GM12878 (cell line): ENCODE results near the gene MAP3K1. TPM values are rescaled to one million over a fixed set of nuclear protein-coding genes. Genes with fewer than 3 reads are reported as not detected.

Experiments used
- ATAC-seq: fragments of 200-7000 bp; cut with Tn5 transposase; 3 replicates; pipeline ENCODE4 v1.9.1; 2020; ENCODE audit warnings: mild to moderate bottlenecking, moderate library complexity
- BruUV-seq: library from RNA; stranded (reverse); fragments of 400-500 nt; replicated peaks from 2 replicates; lab custom pipeline; 2021; lab: Mats Ljungman, UMichigan
- CTCF ChIA-PET: fragments of 300-600 bp; sonication (Branson Sonifier 250); formaldehyde crosslinking; extraction: SDS; loops from one replicate; lab custom pipeline; 2021; ENCODE audit warnings: inconsistent platforms; lab: Yijun Ruan, JAX
- POLR2A ChIA-PET: fragments of 350-600 bp; formaldehyde crosslinking; extraction: SDS; loops from one replicate; lab custom pipeline; 2021; ENCODE audit warnings: inconsistent platforms; lab: Charles Lee
- RAD21 ChIA-PET: fragments of 300-600 bp; sonication (Branson Sonifier 250); formaldehyde crosslinking; loops from one replicate; lab custom pipeline; 2023; ENCODE audit warnings: antibody characterized with exemption; ENCODE audit not compliant: unreplicated experiment; lab: Charles Lee
- SMC1A ChIA-PET: fragments of 300-600 bp; sonication (Branson Sonifier 250); formaldehyde crosslinking; loops from one replicate; lab custom pipeline; 2023; ENCODE audit not compliant: unreplicated experiment, uncharacterized antibody; lab: Charles Lee
- DNase-seq: peaks from one replicate; pipeline ENCODE4 v3.0.0-alpha.2; 2011; ENCODE audit warnings: low read depth, low spot score
- FAIRE-seq: peaks from 3 replicates; lab custom pipeline; 2011; peaks lifted over from hg19 to GRCh38; lab: Jason Lieb, UNC
- H2AFZ ChIP-seq: 2 replicates; pipeline ENCODE4 v1.6.0; 2011; ENCODE audit warnings: low read depth, low read length, control low read depth; ENCODE audit not compliant: control insufficient read depth
- H3K27ac ChIP-seq: 2 replicates; pipeline ENCODE4 v1.5.1; 2011; ENCODE audit warnings: control low read depth; ENCODE audit not compliant: control insufficient read depth, insufficient read depth
- H3K27me3 ChIP-seq, 2 experiments: replicated peaks in 1 of 2; 2 replicates each; pipeline versions ENCODE4 v1.6.0 to v1.6.1; 2011; ENCODE audit warnings: low read length in 1 of 2; ENCODE audit not compliant: control insufficient read depth in 2 of 2, insufficient read depth in 2 of 2
- H3K36me3 ChIP-seq, 2 experiments: 2 replicates each; pipeline ENCODE4 v1.5.1; 2011; ENCODE audit warnings: low read length in 1 of 2; ENCODE audit not compliant: control insufficient read depth in 2 of 2, insufficient read depth in 2 of 2
- H3K4me1 ChIP-seq: 2 replicates; pipeline ENCODE4 v1.6.1; 2011; ENCODE audit warnings: mild to moderate bottlenecking, low read length, moderate library complexity, mixed read lengths; ENCODE audit not compliant: control insufficient read depth, insufficient read depth
- H3K4me2 ChIP-seq: 2 replicates; pipeline ENCODE4 v1.6.0; 2011; ENCODE audit warnings: control low read depth; ENCODE audit not compliant: control insufficient read depth, insufficient read depth
- H3K4me3 ChIP-seq: fragments of 200-600 bp; sonication (generic); 2 replicates; pipeline ENCODE4 v1.5.1; 2016
- H3K79me2 ChIP-seq: 2 replicates; pipeline ENCODE4 v1.6.0; 2011; ENCODE audit warnings: low read length; ENCODE audit not compliant: control insufficient read depth, insufficient read depth
- H3K9ac ChIP-seq: 2 replicates; pipeline ENCODE4 v1.8.0; 2011; ENCODE audit warnings: low read length, control low read depth, mixed read lengths; ENCODE audit not compliant: control insufficient read depth, insufficient read depth
- H3K9me3 ChIP-seq: replicated peaks from 3 replicates; pipeline ENCODE4 v1.5.1; 2011; ENCODE audit warnings: mild to moderate bottlenecking, low read length; ENCODE audit not compliant: control insufficient read depth, insufficient read depth
- H4K20me1 ChIP-seq: 2 replicates; pipeline ENCODE4 v1.6.0; 2011; ENCODE audit not compliant: control insufficient read depth, insufficient read depth
- FOXK2 ChIP-seq: fragments of 450-650 bp; IDR thresholded peaks from 2 replicates; pipeline ENCODE4 v1.6.1; 2017; ENCODE audit warnings: mild to moderate bottlenecking, moderate library complexity
- IKZF1 ChIP-seq: fragments of 450-650 bp; conservative IDR thresholded peaks from 2 replicates; pipeline ENCODE4 v1.6.1; 2017; ENCODE audit warnings: antibody characterized with exemption, mild to moderate bottlenecking
- KAT2A ChIP-seq: conservative IDR thresholded peaks from 2 replicates; pipeline ENCODE4 v1.6.1; 2011; ENCODE audit warnings: low read depth, low read length; ENCODE audit not compliant: control insufficient read depth
- MTA3 ChIP-seq: IDR thresholded peaks from 2 replicates; pipeline ENCODE4 v1.6.1; 2012; ENCODE audit warnings: low read length, inconsistent platforms, borderline replicate concordance
- MXI1 ChIP-seq: fragments of 150-350 bp; IDR thresholded peaks from 2 replicates; pipeline ENCODE4 v1.6.1; 2011; ENCODE audit warnings: low read depth, mild to moderate bottlenecking, inconsistent platforms, low read length, improper control_type of control experiment
- POLR2AphosphoS2 ChIP-seq: IDR thresholded peaks from 2 replicates; pipeline ENCODE4 v1.6.1; 2011; ENCODE audit warnings: low read depth, mild to moderate bottlenecking, low read length, improper control_type of control experiment, moderate library complexity
- ZNF24 ChIP-seq: fragments of 450-650 bp; IDR thresholded peaks from 2 replicates; pipeline ENCODE4 v1.6.1; 2017; ENCODE audit warnings: antibody characterized with exemption, mild to moderate bottlenecking
- WGBS: methylation state at CpG from one replicate; pipeline ENCODE4 v1.1.6; 2016; ENCODE audit warnings: low lambda C conversion rate; ENCODE audit not compliant: insufficient replicate concordance, insufficient coverage; ENCODE audit errors: missing lambda C conversion rate; 5-methylcytosine and 5-hydroxymethylcytosine counted together
- in situ Hi-C: fragments of 300-500 bp; cut with MboI; formaldehyde crosslinking; loops from 9 replicates; pipeline ENCODE4 v1.14.3; 2018; ENCODE audit warnings: mixed read lengths
- intact Hi-C: fragments of 100-400 bp; cut with micrococcal nuclease; formaldehyde crosslinking; loops from one replicate; pipeline ENCODE4 v1.14.2; 2022; ENCODE audit not compliant: unreplicated experiment
- polyA plus RNA-seq, 11 experiments: library from polyadenylated mRNA; depleted of rRNA in 4 of 11; unstranded in 6 of 11; stranded (reverse) in 5 of 11; fragments of >200 nt; fragmentation: Nextera tagmentation in 4 of 11; fragmentation: Illumina TruSeq in 1 of 11; extraction: Ambion mirVana in 4 of 11; extraction: Trizol in 1 of 11; gene quantifications; 1 replicate in 1 of 11; 2 replicates in 10 of 11; pipeline versions ENCODE4 v1.2.1 to v1.2.3, GENCODE V29; 2011 to 2016; ENCODE audit warnings: inconsistent platforms in 2 of 11, missing spikeins in 2 of 11, low read depth in 1 of 11
- total RNA-seq, 4 experiments: library from RNA; depleted of rRNA in 3 of 4; stranded (reverse); fragments of >200 nt in 3 of 4; fragmentation: Illumina TruSeq in 1 of 4; extraction: Trizol in 1 of 4; gene quantifications; 2 replicates each; pipeline versions ENCODE4 v1.2.1 to v1.2.3, GENCODE V29; 2013 to 2021
- TF ChIP-seq, protein P1 (sequence below): IDR thresholded peaks from 2 replicates; pipeline ENCODE4 v1.6.1; 2011; ENCODE audit warnings: low read depth, mild to moderate bottlenecking, low read length, moderate library complexity, borderline replicate concordance; ENCODE audit errors: extremely low read depth
- TF ChIP-seq, protein P2 (sequence below): fragments of 450-650 bp; IDR thresholded peaks from 2 replicates; pipeline ENCODE4 v1.6.1; 2017; ENCODE audit warnings: low read depth, mild to moderate bottlenecking, moderate library complexity

MAP3K1 gene
- total and polyA plus RNA-seq, 10 of the 15 experiments (the other 5 are each of a cell fraction or from before 2014, with no cell fraction given) = 7.5 to 24.6 (median 12.6) TPM

DNA sequence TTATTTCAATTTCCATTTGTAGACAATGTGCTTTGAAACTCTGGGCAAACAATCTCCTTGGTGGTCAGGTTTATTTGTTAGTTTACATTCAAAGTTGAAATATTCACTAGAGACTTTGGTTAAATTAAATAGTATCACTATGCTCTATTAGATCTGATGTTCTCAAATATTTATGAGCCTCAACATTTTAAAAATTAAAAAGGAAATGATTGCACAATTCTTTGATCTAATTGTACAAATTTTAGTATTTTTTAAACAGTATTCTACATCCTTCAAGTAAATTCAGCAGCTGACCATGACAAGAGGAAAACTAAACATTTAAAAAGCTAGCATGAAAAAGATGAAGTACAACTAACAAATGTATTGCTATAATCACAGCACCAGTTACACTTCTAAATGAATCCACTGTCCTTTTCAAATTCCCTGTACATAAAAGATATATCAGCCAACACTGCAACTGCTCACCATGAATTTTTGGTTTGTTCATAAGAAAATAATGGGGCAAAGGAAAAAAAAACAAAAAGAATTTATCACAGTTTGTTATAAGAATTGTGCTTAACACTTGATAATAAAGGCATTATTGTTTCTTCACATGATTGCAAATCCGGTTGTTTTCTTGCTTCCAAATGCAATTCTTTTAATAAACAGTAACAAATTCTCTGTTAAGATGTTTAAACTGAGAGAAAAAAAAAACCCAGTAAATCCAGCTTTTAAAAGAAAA is 104.8 kb downstream of the MAP3K1 start:
- H3K27me3 ChIP-seq = no peaks in the 10 kb centered on the region
- no peaks in the 10 kb centered on the region for H4K20me1 ChIP-seq
- BruUV-seq = no TSS peak
- H3K36me3 ChIP-seq = peaks cover 3 to 5% of the 10 kb centered on the region in 2 experiments; a peak in 3 of 4 replicates
- FAIRE-seq = no peak
- in situ Hi-C loops (loop anchor here (25.0 kb wide), 1 partner anchor 1542 kb away; the partner anchor contains the start of gene PLK2), intact Hi-C loops (no loop called here)
- no peak for DNase-seq
- no peaks in the 10 kb centered on the region for H3K4me1 ChIP-seq
- ChIA-PET RAD21 (interaction anchor here (0.8 to 1.0 kb wide), 2 partner anchors 9 to 12 kb away, joined by 3 read pairs; no protein-coding TSS in a partner anchor), SMC1A (interaction anchor here (0.7 to 2.3 kb wide), 4 partner anchors 10 to 115 kb away, joined by 3 to 8 read pairs (median 6); no protein-coding TSS in a partner anchor), POLR2A (interaction anchor here (1.4 kb wide), 1 partner anchor 9 kb away, joined by 3 read pairs; no protein-coding TSS in a partner anchor), CTCF (interaction anchor here (0.7 to 2.0 kb wide), 3 partner anchors 10 to 755 kb away, joined by 3 to 6 read pairs (median 4); partner anchors contain the start of gene SETD9)
- no peak overlapping the region for H3K4me2 ChIP-seq
- H3K79me2 ChIP-seq = no peaks in the 10 kb centered on the region
- H2AFZ ChIP-seq = no peak overlapping the region
- no peak for TF ChIP-seq MTA3
- TF ChIP-seq KAT2A = no peak
- TF ChIP-seq, protein P1, sequence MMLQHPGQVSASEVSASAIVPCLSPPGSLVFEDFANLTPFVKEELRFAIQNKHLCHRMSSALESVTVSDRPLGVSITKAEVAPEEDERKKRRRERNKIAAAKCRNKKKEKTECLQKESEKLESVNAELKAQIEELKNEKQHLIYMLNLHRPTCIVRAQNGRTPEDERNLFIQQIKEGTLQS = no peak
- TF ChIP-seq, protein P2, sequence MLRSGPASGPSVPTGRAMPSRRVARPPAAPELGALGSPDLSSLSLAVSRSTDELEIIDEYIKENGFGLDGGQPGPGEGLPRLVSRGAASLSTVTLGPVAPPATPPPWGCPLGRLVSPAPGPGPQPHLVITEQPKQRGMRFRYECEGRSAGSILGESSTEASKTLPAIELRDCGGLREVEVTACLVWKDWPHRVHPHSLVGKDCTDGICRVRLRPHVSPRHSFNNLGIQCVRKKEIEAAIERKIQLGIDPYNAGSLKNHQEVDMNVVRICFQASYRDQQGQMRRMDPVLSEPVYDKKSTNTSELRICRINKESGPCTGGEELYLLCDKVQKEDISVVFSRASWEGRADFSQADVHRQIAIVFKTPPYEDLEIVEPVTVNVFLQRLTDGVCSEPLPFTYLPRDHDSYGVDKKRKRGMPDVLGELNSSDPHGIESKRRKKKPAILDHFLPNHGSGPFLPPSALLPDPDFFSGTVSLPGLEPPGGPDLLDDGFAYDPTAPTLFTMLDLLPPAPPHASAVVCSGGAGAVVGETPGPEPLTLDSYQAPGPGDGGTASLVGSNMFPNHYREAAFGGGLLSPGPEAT = no peak
- no peak for TF ChIP-seq IKZF1
- TF ChIP-seq POLR2AphosphoS2 = no peak
- TF ChIP-seq MXI1 = no peak
- TF ChIP-seq FOXK2 = no peak
- TF ChIP-seq ZNF24 = no peak
- H3K9ac ChIP-seq = no peak overlapping the region
- 95% methylated on average over 1 of the region's 1 CpG for WGBS
- H3K9me3 ChIP-seq = no peaks in the 10 kb centered on the region
- no peak for ATAC-seq
- no peak overlapping the region for H3K27ac ChIP-seq
- no peak overlapping the region for H3K4me3 ChIP-seq
